ENCODE measurements around the gene LPCAT2.

- TF ChIP-seq CTCF (IDR thresholded peaks at IDR 0.05; ENCODE audit: extremely low read depth in 1 of 2, insufficient read depth in 1 of 2, low read depth in 1 of 2, low read length in 2 of 2) (no peak), EZH2 (IDR thresholded peaks at IDR 0.05; ENCODE audit: borderline replicate concordance, low read depth, low read length, severe bottlenecking) (no peak), POLR2A (IDR thresholded peaks at IDR 0.05; ENCODE audit: low read depth, low read length) (no peak)
Measured at GRCh38 chr16:55513616-55514015, 4.7 kb downstream of the LPCAT2 start.
